ENCODE measurements around the gene DCUN1D2.
"Not testable (repeated sequence)": the region's sequence is repeated elsewhere in the genome, so short reads cannot be mapped to it uniquely, and the experiment has no call there.

Gene DCUN1D2

GRCh38 chr13:113491982-113492381 lies 1.5 kb upstream of the DCUN1D2 start:
- in situ Hi-C loops (cut with MboI; ENCODE audit: low sequenced_read_pairs), result no loop called here

- in situ Hi-C loops (cut with MboI; ENCODE audit: low sequenced_read_pairs), result no loop called here
These were observed 940 bp upstream of the DCUN1D2 start for GRCh38 chr13:113491418-113491883.

GRCh38 chr13:113489549-113490495 lies 689 bp downstream of the DCUN1D2 start:
- in situ Hi-C loops (cut with MboI; ENCODE audit: low sequenced_read_pairs), result no loop called here

GRCh38 chr13:113489171-113489548 lies 1.4 kb downstream of the DCUN1D2 start:
- in situ Hi-C loops (cut with MboI; ENCODE audit: low sequenced_read_pairs), result no loop called here

DNA sequence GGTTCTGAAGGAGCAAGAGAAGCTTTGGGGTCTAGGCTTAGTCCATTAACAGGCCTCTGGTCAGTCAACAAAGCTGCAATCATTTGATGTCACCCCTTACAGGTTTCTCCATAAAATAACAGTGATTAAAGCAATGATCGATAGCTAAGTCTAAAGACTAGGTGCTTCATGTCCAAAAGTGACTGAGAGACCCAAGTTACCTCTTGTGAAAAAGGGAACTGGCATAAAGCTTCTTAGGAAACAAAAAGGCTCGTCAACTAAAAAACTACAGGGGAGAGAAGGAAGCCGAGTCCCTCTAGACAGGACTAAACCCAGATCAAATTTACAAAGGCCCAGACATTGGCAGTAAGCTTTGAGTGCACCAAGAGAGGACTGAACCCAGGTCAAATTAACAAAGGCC lies 2.2 kb downstream of the DCUN1D2 start:
- in situ Hi-C loops (cut with MboI; ENCODE audit: low sequenced_read_pairs), result no loop called here

DNA sequence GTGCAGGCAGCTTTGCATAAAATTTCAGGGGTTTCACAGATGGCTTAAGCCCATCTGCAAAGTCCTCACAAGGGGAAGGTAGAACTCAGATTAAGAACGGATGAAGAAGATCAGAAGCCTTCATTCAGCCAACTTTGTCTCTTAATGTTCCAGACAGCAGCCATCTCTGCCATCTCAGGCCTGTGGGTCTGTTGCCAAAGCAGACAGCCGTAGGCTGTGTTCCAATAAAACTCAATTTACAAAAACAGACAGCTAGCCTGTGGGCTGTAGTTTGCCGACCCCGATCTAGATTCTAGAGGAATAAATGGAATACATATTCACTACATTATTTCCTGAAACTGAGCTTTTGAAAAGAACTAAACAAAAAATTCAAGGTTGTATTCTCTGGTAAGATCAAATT lies 3.8 kb downstream of the DCUN1D2 start:
- in situ Hi-C loops (cut with MboI; ENCODE audit: low sequenced_read_pairs), result no loop called here

DNA sequence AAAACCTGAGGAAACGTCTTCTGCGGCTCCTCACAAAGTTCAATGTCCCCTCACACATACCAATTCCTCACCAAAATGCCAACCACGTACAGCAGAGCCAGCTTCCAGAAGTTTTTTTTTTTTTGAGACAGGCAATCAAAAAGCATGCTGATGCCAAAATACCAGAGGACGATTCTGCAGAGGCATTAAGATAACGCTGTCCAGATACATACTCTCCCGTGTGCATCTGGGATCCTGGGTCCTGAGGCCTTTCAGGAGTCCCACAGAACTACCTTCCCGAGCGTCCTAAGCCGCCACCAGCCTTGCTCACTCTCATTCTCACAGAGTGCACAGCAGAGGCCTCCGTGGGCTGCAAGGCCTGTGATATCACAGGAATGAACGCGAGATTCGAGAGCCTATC lies 5.0 kb downstream of the DCUN1D2 start:
- in situ Hi-C loops (cut with MboI; ENCODE audit: low sequenced_read_pairs), result no loop called here

DNA sequence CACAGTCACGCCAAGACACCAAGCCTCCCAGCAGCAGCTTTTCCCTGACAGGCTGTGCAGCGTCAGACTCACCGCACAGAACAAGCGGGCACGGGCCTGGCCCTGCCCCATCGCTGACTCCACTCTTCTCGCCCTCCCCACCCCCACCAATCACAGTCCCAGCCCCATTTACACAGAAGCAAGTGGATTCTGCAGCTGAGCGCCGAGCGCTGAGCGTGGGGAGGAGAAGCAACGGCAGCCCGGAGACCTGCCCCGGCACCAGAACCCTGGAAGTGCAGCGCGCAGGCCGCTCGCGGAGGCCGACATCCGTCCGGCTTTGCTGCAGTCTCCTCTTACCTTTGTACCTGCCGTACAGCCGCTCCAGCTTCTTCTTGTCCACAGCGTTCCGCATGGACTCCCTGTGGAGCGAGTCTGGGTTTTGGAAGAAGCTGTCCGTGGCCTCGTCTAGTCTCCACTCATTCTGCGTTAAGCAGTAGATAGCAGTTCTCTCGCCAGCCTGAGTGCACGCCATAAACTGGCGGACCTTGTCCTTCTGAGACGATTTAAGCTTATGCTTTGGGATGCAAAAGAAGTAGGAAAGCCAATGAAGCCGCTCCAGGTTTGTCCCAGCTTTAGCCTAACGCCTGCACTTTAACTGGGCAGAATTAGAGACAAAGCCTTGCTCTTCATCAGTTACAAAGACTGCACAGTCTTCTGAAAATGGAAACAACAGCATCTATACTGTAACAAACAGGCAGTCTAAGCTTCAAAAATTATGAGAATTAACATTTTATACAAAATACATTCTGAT lies 6.8 kb downstream of the DCUN1D2 start:
- in situ Hi-C loops (cut with MboI; ENCODE audit: low sequenced_read_pairs), result no loop called here

GRCh38 chr13:113483081-113483480 lies 7.4 kb downstream of the DCUN1D2 start:
- in situ Hi-C loops (cut with MboI; ENCODE audit: low sequenced_read_pairs), result no loop called here

DNA sequence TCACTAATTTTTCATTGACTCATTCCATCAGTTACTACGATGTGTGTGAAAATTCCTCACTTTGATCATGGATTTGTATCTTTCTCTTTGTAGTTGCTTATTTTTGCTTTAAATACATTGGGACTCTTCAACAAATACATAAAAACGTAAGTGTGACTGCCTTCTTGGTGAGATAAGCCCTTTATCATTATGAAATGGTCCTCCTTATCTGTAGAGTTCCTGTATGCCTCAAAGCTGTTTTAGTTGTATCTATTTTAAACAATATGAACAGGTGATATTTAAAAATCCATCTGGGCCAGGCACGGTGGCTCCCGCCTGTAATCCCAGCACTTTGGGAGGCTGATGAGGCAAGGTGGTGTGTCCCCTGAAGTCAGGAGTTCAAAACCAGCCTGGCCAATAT lies 11.3 kb downstream of the DCUN1D2 start:
- in situ Hi-C loops (cut with MboI; ENCODE audit: low sequenced_read_pairs), result no loop called here

DNA sequence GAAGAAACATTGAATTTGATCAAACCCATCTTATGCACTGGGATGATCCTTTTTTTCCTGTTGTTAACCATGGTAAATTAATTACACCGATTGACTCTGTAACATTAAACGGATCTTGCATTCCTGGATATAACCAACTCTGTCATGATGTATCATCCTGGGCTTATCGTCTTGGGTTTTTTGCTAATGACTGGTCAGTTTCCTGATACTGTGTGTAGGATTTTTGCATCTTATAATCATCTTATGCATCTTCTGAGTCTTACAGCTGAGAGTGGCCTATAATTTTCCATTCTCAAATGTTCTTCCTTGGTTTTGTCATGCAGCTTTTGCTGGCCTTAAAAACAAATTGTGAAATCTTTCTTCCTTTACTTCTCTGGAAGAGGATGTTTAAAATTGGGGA lies 12.8 kb downstream of the DCUN1D2 start:
- in situ Hi-C loops (cut with MboI; ENCODE audit: low sequenced_read_pairs), result no loop called here

DNA sequence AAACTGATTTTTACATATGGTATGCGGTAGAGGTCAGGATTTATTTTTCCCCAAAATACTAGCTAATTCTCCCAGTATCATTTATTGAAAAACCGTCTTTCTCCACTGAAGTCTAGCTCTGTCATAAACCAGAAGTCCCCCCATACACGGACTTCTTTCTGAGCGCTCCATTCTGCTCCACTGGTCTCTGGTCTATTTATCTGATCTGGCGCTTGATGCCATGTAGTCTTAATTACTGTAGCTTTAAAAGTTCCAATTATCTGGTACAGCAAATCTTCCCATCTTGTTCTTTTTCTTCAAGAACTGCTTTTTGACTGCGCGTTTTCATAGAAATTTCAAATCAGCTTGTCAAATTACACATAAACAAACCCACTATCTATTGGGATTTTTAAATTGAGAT lies 13.7 kb downstream of the DCUN1D2 start:
- in situ Hi-C loops (cut with MboI; ENCODE audit: low sequenced_read_pairs), result no loop called here

- in situ Hi-C loops (cut with MboI; ENCODE audit: low sequenced_read_pairs), result no loop called here
These were observed 14.6 kb downstream of the DCUN1D2 start for GRCh38 chr13:113475911-113476310.

GRCh38 chr13:113475280-113475679 lies 15.2 kb downstream of the DCUN1D2 start:
- in situ Hi-C loops (cut with MboI; ENCODE audit: low sequenced_read_pairs), result no loop called here

GRCh38 chr13:113474179-113474578 lies 16.3 kb downstream of the DCUN1D2 start:
- in situ Hi-C loops (cut with MboI; ENCODE audit: low sequenced_read_pairs), result no loop called here

GRCh38 chr13:113472355-113473025 lies 18.0 kb downstream of the DCUN1D2 start:
- in situ Hi-C loops (cut with MboI; ENCODE audit: low sequenced_read_pairs), result no loop called here

DNA sequence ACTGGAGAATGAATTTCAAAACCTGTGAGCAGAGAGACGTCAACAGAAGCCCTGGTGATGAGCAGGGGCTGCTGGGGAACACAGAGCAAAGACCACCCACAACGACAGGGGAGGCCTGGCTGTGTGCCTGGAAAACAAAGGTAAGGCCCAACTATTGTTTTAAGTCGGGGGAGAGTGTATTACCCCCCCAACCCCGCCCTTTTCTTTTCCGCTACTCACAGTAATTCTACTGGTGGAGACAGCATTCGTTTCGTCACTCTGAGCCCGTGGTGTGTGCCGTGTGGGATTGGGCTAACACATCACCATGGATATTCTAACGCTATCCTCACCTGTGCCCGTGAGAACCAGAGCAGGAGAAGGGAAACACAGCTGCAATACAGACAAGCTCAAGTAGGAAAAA lies 18.7 kb downstream of the DCUN1D2 start:
- in situ Hi-C loops (cut with MboI; ENCODE audit: low sequenced_read_pairs), result no loop called here

DNA sequence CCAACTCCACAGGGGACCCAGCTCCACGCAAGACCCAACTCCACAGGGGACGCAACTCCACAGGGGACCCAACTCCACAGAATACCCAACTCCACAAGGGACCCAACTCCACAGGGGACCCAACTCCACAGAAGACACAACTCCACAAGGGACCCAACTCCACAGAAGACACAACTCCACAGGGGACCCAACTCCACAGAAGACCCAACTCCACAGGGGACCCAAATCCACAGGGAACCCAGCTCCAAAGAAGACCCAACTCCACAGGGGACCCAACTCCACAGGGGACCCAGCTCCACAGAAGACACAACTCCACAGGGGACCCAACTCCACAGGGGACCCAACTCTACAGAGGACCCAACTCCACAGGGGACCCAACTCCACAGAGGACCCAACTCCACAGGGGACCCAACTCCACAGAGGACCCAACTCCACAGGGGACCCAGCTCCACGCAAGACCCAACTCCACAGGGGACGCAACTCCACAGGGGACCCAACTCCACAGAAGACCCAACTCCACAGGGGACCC lies 19.8 kb downstream of the DCUN1D2 start:
- in situ Hi-C loops (cut with MboI; ENCODE audit: low sequenced_read_pairs), result not testable (repeated sequence)

DNA sequence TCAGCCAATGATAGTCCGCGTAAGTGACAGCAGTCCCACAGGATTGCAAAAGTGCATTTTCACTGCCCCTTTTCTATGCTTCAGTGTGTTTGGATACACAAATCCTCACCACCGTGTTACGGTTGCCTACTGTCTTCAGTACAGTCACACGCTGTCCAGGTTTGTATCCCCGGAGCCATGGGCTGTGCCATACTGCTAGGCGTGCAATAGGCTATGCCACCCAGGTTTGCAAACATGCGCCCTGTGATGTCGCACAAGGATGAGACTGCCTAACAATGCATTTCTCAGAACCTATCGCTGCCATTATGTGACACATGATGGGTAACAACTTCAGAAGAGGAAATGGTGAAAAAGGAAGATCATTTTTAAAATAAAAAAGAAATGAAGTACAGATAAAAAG lies 20.4 kb downstream of the DCUN1D2 start:
- in situ Hi-C loops (cut with MboI; ENCODE audit: low sequenced_read_pairs), result no loop called here

- in situ Hi-C loops (cut with MboI; ENCODE audit: low sequenced_read_pairs), result no loop called here
These were observed 20.9 kb downstream of the DCUN1D2 start for GRCh38 chr13:113469582-113469981.
